ENCODE results near the gene MKKS. TPM values are rescaled to one million over a fixed set of nuclear protein-coding genes. Genes with fewer than 3 reads are reported as not detected.

The MKKS gene
- total RNA-seq, 1 donor from 2014 or later: 7.9 TPM

GRCh38 chr20:10368702-10369041, 65.3 kb downstream of the MKKS start:
- no peak for DNase-seq

GRCh38 chr20:10367943-10368701, 65.9 kb downstream of the MKKS start:
- DNase-seq: no peak

GRCh38 chr20:10367693-10367942, 66.4 kb downstream of the MKKS start:
- no peak for DNase-seq

DNA sequence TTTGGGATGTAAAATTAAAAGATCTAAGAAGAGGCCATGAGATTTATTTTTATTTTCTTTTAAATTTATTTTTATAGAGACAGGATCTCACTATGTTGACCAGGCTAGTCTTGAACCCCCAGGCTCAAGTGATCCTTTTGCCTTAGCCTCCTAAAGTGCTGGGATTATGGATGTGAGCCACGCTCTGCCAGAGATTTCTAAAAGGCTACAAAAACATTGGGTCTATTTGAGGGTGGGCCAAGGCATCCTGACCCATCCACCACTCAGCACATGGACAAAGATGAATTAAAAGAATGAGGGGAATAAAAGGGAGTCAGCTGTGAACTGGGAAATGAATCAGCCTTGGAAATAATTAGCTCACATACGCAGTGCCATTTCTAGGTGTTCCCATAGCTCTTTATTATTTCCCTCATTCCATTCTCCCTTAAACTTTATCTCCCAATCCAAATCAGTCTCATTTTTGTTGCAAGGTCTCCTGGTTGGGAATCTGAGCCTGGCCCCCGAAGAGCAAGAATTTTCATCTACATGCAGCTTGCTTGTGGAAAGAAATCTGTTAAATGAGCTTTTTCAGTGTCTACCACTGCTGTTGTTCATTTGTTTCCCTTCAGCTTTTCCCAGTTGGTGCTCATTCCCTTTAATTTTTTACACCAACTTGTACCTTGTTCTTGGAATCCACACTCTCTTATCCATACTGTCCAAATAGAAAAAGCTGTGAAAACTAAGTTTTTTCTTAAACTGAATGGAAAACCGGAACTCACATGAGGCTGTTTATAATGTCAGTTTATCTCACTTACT, 66.9 kb downstream of the MKKS start:
- no peak for DNase-seq

- no peak for DNase-seq
Measured at GRCh38 chr20:10362674-10363073, 71.3 kb downstream of the MKKS start.

DNA sequence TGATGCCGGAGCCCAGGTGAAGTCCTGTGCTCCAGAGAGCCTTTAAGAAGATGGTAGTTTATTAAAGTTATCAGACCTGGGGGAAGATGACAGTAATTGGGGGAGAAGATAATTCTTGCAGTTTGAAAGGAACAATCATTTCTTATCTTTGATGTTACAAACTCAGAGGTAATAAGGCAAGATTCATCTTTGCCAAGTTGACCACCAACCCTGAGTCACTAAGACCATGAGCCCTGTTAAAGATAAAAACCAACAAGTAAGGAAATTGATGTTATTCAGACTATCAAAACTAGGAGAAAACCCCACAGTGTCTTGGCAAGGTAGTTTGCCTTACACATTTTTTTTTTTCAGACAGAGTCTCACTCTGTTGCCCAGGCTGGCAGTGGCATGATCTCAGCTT, 73.1 kb downstream of the MKKS start:
- DNase-seq: no peak

- no peak for DNase-seq
Measured at GRCh38 chr20:10359621-10360040, 74.4 kb downstream of the MKKS start.

GRCh38 chr20:10357974-10358373, 76.0 kb downstream of the MKKS start:
- no peak for DNase-seq

GRCh38 chr20:10357061-10357708, 76.8 kb downstream of the MKKS start:
- no peak for DNase-seq

DNA sequence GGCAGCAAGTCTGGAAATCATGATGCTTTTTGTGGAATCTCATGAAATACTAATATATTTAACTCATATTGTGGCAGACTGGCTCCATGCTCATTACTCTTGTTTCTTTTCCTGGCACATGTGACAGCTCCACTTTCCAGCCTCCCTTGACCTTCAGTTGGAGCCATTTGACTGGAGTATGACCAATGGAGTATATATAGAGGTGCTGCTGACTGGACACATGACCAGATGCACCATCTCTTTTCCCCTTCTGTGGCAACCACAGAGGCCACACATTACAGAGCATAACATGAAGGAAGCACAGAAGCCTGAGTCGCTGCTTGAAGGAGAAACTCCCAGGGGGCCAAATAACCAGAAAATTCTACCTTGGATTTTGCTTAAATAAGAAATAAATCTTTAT, 77.4 kb downstream of the MKKS start:
- no peak for DNase-seq

DNA sequence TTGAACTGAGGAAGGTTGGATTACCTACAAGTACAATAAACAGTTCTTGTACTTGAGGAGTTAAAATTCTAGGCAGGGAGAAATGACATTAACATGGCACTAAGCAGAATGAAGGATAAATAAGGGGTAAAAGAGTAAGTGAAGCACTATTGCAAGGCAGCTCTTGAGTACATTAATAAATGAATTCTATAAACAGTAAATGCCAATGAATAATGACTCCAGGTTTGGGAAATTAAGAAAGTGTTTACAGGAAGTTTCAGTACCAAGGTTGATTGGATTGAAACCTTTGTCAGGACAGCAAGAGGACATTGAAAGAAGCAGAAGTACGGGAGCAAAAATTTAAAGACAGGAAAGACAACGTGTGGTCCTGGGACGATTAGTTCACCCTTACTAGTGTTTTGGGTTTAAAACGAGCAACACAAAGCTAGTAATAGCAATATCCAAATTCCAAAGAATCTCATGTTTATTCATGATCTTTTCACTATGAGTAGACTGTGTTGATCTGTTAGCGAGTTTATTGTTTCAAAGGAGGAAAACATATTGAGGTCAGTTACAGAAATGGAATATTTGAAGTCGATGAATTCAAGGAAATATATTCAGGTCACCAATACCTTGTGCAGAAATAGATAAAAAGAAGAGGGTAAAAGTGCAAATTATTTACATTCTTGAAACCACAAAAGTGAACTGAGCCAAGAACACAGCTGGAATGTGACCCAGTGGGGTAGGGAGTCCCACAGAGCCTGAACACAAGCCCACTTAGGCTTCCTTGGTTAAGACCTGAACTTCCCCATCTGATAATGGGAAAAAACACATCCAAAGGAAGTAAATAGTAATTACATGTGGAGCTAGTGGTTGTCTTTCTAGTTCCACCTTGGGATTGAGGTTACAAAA, 80.8 kb downstream of the MKKS start:
- DNase-seq: no peak

Other genes with a start within 250 kb of the MKKS start
- gene SNAP25, start 215.4 kb downstream of the MKKS start, total RNA-seq: 3.5 TPM
- 6.8 TPM for gene SLX4IP, start 1.1 kb upstream of the MKKS start, total RNA-seq
- 133 TPM for gene JAG1, start 239.8 kb upstream of the MKKS start, total RNA-seq

All from skin of body (tissue), 2 donors.